NK-92 treated with Interleukin-12 subunit alpha and Interleukin-12 subunit beta, amount 100 ng/mL, for 24 hours (cell line): ENCODE results near the gene GIMAP2.
"Not testable (repeated sequence)": the region's sequence is repeated elsewhere in the genome, so short reads cannot be mapped to it uniquely, and the experiment has no call there.

Experiments
- DNase-seq: peaks from one replicate; lab custom pipeline; 2025; lab: John Stamatoyannopoulos, UW

Gene GIMAP2

DNA sequence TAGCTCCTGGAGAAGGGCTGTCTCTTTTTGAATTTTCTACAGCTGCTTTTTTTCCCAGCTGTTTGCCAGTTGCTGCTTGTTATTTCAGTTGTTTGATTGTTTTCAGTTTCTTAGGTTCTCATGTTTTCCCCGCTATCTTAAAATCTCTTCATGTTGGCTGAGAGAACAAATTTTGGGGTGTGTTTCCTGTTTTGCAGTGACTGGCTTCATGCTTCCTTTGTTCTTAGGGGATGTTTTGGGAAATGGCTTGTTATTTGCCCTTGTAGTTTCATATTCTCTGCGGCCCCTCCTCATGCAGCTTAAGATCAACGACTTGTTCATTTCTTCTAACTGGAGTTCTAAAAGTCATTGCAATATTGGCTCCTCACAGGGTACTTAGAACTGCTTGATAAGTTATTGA, 8.7 kb upstream of the GIMAP2 start:
- DNase-seq = not testable (repeated sequence)

DNA sequence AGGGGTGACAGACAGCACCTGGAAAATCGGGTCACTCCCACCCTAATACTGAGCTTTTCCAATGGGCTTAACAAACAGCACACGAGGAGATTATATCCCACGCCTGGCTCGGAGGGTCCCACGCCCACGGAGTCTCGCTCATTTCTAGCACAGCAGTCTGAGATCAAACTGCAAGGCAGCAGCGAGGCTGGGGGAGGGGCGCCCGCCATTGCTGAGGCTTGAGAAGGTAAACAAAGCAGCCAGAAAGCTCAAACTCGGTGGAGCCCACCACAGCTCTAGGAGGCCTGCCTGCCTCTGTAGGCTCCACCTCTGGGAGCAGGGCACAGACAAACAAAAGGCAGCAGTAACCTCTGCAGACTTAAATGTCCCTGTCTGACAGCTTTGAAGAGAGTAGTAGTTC, 6.9 kb upstream of the GIMAP2 start:
- not testable (repeated sequence) for DNase-seq

- not testable (repeated sequence) for DNase-seq
Observed at GRCh38 chr7:150680364-150680763, 5.1 kb upstream of the GIMAP2 start.

DNA sequence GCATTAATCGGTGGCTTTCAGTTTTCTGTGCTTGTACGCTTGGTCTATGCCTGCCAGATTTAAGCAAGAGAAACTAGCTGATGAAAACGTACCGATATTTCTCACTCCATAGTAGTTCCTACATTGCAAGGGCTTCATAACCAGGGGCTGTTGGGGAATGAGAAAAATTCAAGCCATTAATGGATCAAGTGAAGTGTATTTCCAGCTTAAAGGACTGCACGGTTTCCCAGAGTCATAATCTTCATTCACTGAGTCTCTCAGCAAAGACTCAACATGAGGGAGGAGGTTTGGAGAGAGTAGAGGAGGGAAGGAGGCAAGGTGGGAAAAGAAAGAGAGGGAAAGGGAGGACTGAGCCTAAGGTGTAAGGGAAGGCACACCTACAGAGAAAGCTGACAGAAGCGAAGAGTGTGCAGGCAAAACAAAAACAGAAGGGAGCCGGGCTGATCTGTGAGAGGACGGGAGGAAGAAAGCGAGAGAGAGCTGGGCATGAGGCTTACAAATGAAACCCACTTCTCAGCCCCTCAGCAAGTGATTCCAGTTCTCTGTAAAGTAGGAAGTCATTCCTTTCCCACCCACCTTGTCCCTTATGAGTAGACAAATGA, 625 bp downstream of the GIMAP2 start:
- DNase-seq = no peak

- DNase-seq = no peak
Observed at GRCh38 chr7:150688630-150689029, 3.1 kb downstream of the GIMAP2 start.

DNA sequence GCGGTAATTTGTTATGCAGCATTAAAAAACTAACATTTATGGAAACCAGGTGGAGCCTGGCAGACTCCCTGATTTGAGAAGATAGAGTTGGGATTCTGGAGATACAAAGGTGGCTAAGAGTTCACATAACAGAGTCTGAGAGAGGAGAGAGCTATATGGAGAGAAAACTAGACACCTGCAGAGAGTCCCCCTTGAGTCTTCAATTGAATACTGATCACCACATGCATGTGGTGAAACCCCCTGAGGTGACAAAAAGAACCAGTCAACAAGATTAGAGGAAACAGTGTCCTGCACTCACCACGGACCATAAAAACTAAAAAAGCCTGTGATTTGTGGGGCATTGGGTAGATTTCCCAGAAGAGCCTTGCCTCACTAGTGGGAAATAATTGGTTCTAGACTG, 10.1 kb downstream of the GIMAP2 start:
- no peak for DNase-seq

DNA sequence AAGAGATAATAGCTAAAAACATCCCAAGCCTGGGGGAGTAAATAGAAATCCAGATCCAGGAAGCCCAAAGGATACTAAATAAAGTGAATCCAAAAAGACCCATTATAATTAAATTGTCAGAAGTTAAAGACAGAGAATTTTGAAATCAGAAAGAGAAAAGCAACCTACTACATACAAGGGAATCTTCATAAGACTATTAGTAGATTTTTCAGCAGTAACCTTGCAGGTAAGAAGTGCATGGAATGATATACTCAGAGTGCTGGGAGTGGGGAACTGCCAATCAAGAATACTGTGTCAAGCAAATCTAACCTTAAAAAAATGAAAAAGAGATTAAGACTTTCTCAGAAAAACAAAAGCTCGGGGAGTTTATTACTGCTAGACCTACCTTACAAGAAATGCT, 17.7 kb downstream of the GIMAP2 start:
- no peak for DNase-seq

DNA sequence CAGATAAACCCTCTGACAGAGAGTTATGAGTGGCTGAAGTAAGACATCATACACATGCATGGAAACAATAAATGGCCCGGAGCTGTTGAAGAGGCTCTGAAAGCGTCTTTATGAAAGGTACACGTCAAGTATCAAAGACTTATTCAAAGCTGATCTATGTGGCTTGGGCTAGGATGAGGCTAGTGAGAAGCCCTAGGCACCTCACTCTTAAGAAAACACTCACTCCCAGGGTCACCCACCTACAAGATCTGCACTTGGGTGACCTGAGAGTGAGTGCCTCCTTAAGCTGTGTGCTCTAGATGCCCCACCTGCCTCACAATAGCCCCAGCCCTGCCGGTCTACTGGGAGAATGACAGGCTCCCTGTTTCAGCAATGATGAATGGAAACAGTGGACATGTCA, 29.8 kb downstream of the GIMAP2 start:
- no peak for DNase-seq

DNA sequence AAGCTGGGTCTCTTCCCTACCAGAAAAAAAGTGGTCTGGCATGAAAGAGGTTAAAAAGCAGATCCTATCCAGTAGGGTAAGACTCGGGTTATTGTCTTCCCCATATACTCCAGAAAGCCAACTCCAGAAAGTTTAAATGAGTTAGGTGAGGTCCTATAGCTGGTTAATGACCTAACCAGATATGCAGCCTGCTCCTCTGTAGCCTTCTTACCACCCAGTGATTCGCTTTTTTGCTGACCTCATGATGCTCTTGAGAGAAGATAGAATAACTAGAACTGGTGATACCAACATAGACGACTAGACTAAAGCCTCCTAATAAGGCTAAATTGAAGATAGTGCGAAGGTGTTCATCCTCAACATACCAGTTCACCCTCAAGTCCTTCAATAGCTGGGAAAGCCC, 30.2 kb downstream of the GIMAP2 start:
- no peak for DNase-seq

GRCh38 chr7:150716368-150716767, 30.9 kb downstream of the GIMAP2 start, which contains the start of gene GIMAP1:
GIMAP1 (plus strand) TSS chr7:150716613; CDS start chr7:150719048, 2,435 bp downstream.
- DNase-seq = no peak

GRCh38 chr7:150716939-150717338, 31.4 kb downstream of the GIMAP2 start:
- DNase-seq = no peak

DNA sequence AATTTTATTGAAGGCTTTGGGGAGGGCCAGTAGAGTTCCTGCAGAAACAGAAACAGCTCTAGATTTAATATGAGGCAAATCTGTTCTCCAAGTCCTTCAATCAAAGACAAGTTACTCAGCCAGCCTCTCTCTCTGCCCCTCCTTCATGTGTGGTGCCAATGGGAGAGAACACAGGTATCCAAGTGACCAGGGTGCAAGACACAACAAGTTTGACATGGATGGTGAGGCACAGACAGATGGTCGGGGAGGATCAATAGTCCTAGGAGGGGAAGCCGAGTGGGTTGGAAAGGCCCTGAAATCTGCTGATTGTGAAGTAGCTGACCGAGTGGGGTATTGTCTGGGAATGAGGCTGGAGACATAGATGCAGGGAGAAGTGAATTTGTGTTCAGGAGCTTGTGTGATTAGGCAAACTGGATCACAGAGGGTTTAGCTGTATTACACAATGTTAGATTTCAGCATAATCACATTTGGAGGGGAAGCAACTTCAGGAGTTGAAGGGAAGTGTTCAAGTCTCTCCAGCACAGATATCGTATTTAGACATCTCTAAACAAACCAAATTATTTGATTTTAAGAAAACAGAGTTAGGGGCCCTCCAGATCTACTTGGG, 32.4 kb downstream of the GIMAP2 start:
- DNase-seq = no peak

DNA sequence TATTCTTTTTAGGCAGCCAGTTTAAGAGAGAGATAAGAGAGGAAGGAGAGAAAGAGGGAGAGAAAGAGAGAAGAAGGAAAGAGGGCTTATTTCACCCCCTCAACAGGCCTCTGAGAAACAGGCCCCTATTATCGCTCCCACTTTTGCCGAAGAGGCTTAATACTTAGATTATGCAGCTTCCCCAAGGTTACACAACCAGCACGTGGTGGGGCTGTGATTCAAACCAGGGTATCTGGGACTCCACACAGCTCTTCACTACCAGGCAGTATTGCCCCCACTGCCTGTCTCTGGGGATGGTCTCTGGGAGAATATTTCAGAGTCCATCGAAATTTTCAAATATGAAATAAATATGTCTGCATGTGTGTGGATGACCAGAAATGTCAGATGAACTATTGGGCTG, 33.9 kb downstream of the GIMAP2 start:
- no peak for DNase-seq

- no peak for DNase-seq
Observed at GRCh38 chr7:150719960-150720891, 34.7 kb downstream of the GIMAP2 start.

- no peak for DNase-seq
Observed at GRCh38 chr7:150721970-150722373, 36.5 kb downstream of the GIMAP2 start.

- DNase-seq = no peak
Observed at GRCh38 chr7:150722431-150722931, 37.0 kb downstream of the GIMAP2 start.

DNA sequence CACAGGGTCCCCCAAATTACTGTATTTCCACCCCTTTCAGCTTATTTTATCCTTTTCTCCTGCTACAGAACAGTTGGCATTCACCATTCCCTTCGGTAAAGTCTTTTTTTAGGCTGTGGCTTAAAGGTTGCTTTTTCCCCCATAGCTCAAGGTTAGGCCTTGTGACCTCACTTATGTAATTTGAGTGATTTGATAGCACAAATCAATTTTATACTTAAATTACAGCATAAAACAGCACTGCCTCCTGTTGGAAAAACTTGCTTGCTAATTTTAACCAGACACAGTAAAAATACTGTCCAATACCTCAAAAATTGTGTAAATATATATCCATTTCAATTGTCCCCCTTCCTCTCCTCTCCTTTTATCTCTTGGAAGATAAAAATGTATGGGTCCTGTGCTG, 38.0 kb downstream of the GIMAP2 start:
- no peak for DNase-seq

DNA sequence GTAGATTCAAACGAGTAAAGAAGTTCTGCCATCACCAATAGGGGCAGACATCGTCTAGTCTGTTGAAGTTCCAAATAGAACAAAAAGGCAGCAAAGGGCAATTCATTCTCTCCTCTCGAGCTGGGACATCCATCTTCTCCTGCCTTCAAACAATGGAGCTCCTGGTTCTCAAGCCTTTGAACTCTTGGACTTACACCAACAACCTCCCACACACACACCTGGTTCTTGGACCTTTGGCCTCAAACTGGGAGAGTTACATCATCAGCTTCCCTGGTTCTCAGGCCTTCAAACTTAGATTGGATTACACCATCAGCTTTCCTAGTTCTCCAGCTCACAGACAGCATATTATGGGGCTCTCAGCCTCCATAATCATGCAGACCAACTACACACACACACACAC, 41.9 kb downstream of the GIMAP2 start:
- no peak for DNase-seq

GRCh38 chr7:150728011-150728410, 42.5 kb downstream of the GIMAP2 start:
- no peak for DNase-seq

- no peak for DNase-seq
Observed at GRCh38 chr7:150728609-150729008, 43.1 kb downstream of the GIMAP2 start.

DNA sequence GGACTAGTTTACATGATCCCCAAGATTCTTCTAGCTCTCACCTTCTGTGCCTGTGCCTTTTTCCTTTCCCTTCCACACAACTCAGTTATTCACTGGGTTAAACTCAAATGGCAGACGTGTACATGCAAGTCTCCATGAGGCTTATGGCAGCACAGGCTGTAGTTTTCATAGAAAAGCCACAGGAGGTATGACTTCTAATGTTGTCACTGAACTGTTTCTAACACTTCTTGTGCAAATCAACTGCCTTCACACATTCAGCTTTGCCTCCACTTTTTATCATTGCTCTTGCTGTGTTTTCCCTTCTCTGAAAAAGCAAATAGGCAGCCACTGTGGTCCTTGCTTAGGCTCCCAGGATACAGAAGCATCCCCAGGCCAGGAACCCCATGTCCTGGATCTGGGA, 46.4 kb downstream of the GIMAP2 start:
- DNase-seq = peak; percentile 51

DNA sequence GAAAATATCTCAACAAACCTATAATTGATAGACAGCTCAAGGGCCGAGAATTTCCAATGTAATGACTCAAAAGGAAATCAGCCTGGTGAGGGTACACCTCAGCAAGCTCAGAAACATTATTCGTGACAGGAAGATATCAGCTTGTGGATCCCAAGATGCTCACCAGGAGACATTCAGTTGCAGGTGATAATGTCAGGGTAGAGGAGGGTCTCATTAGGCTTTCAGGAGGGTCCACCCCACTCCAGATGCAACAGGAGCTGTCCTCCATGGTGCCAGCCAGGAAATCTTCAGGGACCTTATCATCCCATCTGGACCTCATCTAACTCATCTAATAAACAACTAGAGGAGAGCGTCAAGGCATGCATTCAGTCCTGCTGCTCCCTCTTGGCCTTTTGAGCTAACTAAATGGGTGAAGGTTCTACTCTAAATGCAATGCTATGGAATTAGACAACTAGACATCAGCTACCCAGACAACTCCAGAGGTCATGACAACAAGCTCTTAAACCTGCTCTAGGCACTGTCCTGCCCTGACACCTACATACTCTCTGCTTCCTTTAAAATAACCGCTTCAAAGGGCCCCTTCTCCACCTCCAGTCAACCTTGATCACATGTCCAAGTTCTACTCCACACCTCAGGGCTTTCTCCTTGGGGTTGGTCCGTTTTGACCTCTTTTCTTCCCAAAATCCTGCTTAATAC, 47.4 kb downstream of the GIMAP2 start:
- DNase-seq = no peak
